ENCODE results near the gene TNFSF13B.
"Not testable (repeated sequence)": the region's sequence is repeated elsewhere in the genome, so short reads cannot be mapped to it uniquely, and the experiment has no call there.

Gene TNFSF13B

GRCh38 chr13:108283110-108283509 lies 13.6 kb downstream of the TNFSF13B start:
- DNase-seq: no peak

- DNase-seq: no peak
Observed at GRCh38 chr13:108288741-108289140, 19.2 kb downstream of the TNFSF13B start.

- no peak for DNase-seq
Observed at GRCh38 chr13:108289819-108290218, 20.3 kb downstream of the TNFSF13B start.

- no peak for DNase-seq
Observed at GRCh38 chr13:108297114-108297513, 27.6 kb downstream of the TNFSF13B start.

- no peak for DNase-seq
Observed at GRCh38 chr13:108302279-108302678, 32.8 kb downstream of the TNFSF13B start.

- DNase-seq: no peak
Observed at GRCh38 chr13:108304170-108305016, 34.9 kb downstream of the TNFSF13B start.

GRCh38 chr13:108305655-108306054 lies 36.1 kb downstream of the TNFSF13B start:
- no peak for DNase-seq

GRCh38 chr13:108306860-108307259 lies 37.3 kb downstream of the TNFSF13B start:
- DNase-seq: no peak

- DNase-seq: not testable (repeated sequence)
Observed at GRCh38 chr13:108311596-108311995, 42.1 kb downstream of the TNFSF13B start.

- no peak for DNase-seq
Observed at GRCh38 chr13:108313382-108313781, 43.9 kb downstream of the TNFSF13B start.

GRCh38 chr13:108315273-108315672 lies 45.8 kb downstream of the TNFSF13B start:
- no peak for DNase-seq

- no peak for DNase-seq
Observed at GRCh38 chr13:108315991-108316390, 46.5 kb downstream of the TNFSF13B start.

GRCh38 chr13:108316413-108316812 lies 46.9 kb downstream of the TNFSF13B start:
- no peak for DNase-seq

- DNase-seq: no peak
Observed at GRCh38 chr13:108322206-108322824, 52.8 kb downstream of the TNFSF13B start.

- DNase-seq: no peak
Observed at GRCh38 chr13:108323031-108323430, 53.5 kb downstream of the TNFSF13B start.

- DNase-seq: no peak
Observed at GRCh38 chr13:108325863-108326262, 56.3 kb downstream of the TNFSF13B start.

- DNase-seq: no peak
Observed at GRCh38 chr13:108326309-108326708, 56.8 kb downstream of the TNFSF13B start.

- no peak for DNase-seq
Observed at GRCh38 chr13:108328848-108329247, 59.3 kb downstream of the TNFSF13B start.

- DNase-seq: no peak
Observed at GRCh38 chr13:108332791-108333190, 63.3 kb downstream of the TNFSF13B start.

- DNase-seq: no peak
Observed at GRCh38 chr13:108342369-108343289, 73.1 kb downstream of the TNFSF13B start.

- DNase-seq: no peak
Observed at GRCh38 chr13:108345016-108345415, 75.5 kb downstream of the TNFSF13B start.

- peak in 1 of 2 experiments; percentile 9 for DNase-seq
Observed at GRCh38 chr13:108346376-108346775, 76.9 kb downstream of the TNFSF13B start.

- no peak for DNase-seq
Observed at GRCh38 chr13:108349269-108349668, 79.8 kb downstream of the TNFSF13B start.

All from stimulated activated CD4-positive, alpha-beta T cell treated with anti-CD3 and anti-CD28 coated beads, Interleukin-4, amount 100 ng/mL, for 4 hours (primary cell).